ENCODE measurements around the gene IL25. TPM values are rescaled to one million over a fixed set of nuclear protein-coding genes. Genes with fewer than 3 reads are reported as not detected.

IL25 gene
- total RNA-seq, 2 donors from 2014 or later = not detected

GRCh38 chr14:23401291-23401690 lies 28.7 kb downstream of the IL25 start:
- DNase-seq = no peak
- no peak for ATAC-seq
- intact Hi-C loops (cut with DNase I, micrococcal nuclease) = no loop called here

- intact Hi-C loops (cut with DNase I, micrococcal nuclease) = no loop called here
- ATAC-seq = no peak
- DNase-seq = no peak
Measured at GRCh38 chr14:23402296-23403138, 29.9 kb downstream of the IL25 start.

GRCh38 chr14:23403139-23403438 lies 30.5 kb downstream of the IL25 start:
- intact Hi-C loops (cut with DNase I, micrococcal nuclease) = no loop called here
- ATAC-seq (no peak), DNase-seq (no peak)

- no peak for ATAC-seq
- DNase-seq = no peak
- intact Hi-C loops (cut with DNase I, micrococcal nuclease) = no loop called here
Measured at GRCh38 chr14:23403908-23404307, 31.3 kb downstream of the IL25 start.

- ATAC-seq = no peak
- intact Hi-C loops (cut with DNase I, micrococcal nuclease) = no loop called here
- no peak for DNase-seq
Measured at GRCh38 chr14:23404331-23404900, 31.8 kb downstream of the IL25 start.

GRCh38 chr14:23405096-23405495 lies 32.5 kb downstream of the IL25 start:
- intact Hi-C loops (cut with DNase I, micrococcal nuclease) = no loop called here
- ATAC-seq (no peak), DNase-seq (no peak)

- no peak for ATAC-seq
- intact Hi-C loops (cut with DNase I, micrococcal nuclease) = no loop called here
- no peak for DNase-seq
Measured at GRCh38 chr14:23405516-23406025, 33.0 kb downstream of the IL25 start.

GRCh38 chr14:23406244-23406643 lies 33.6 kb downstream of the IL25 start:
- DNase-seq = no peak
- intact Hi-C loops (cut with DNase I, micrococcal nuclease) = no loop called here
- no peak for ATAC-seq

GRCh38 chr14:23406725-23407355 lies 34.2 kb downstream of the IL25 start:
- ATAC-seq (no peak), DNase-seq (no peak)
- intact Hi-C loops (cut with DNase I, micrococcal nuclease) = no loop called here

- ATAC-seq (no peak), DNase-seq (no peak)
Measured at GRCh38 chr14:23407516-23408306, 35.1 kb downstream of the IL25 start, which contains the start of gene MYH6. Gene MYH6 (minus strand): TSS chr14:23408273. CDS start chr14:23407223, 1,050 bp downstream.

GRCh38 chr14:23408307-23408630 lies 35.7 kb downstream of the IL25 start:
- DNase-seq (no peak), ATAC-seq (no peak)
- intact Hi-C loops (cut with DNase I, micrococcal nuclease) = no loop called here

More at GRCh38 chr14:23407516-23408306, 35.1 kb downstream of the IL25 start, which contains the start of gene MYH6:
- intact Hi-C loops (cut with DNase I, micrococcal nuclease) = no loop called here

GRCh38 chr14:23409475-23409874 lies 36.9 kb downstream of the IL25 start:
- intact Hi-C loops (cut with DNase I, micrococcal nuclease) = no loop called here

GRCh38 chr14:23409966-23410635 lies 37.5 kb downstream of the IL25 start:
- intact Hi-C loops (cut with DNase I, micrococcal nuclease) = no loop called here
- DNase-seq (no peak), ATAC-seq (no peak)

More at GRCh38 chr14:23409475-23409874, 36.9 kb downstream of the IL25 start:
- no peak for DNase-seq
- ATAC-seq = no peak

GRCh38 chr14:23411563-23412525 lies 39.2 kb downstream of the IL25 start:
- intact Hi-C loops (cut with DNase I, micrococcal nuclease) = no loop called here
- DNase-seq = no peak

GRCh38 chr14:23413681-23414080 lies 41.1 kb downstream of the IL25 start:
- intact Hi-C loops (cut with DNase I, micrococcal nuclease) = no loop called here

More at GRCh38 chr14:23411563-23412525, 39.2 kb downstream of the IL25 start:
- no peak for ATAC-seq

GRCh38 chr14:23414254-23414653 lies 41.6 kb downstream of the IL25 start:
- ATAC-seq (no peak), DNase-seq (no peak)
- intact Hi-C loops (cut with DNase I, micrococcal nuclease) = no loop called here

More at GRCh38 chr14:23413681-23414080, 41.1 kb downstream of the IL25 start:
- DNase-seq (no peak), ATAC-seq (no peak)
